HEK293T (cell line): ENCODE data around the gene MINAR1.

Experiments used
- BHLHE40 ChIP-seq: fragments of 450-650 bp; IDR thresholded peaks from 2 replicates; pipeline ENCODE4 v1.6.1; 2016; ENCODE audit warnings: mild to moderate bottlenecking, moderate library complexity, borderline replicate concordance
- FOXA1 ChIP-seq: fragments of 450-650 bp; IDR thresholded peaks from 2 replicates; pipeline ENCODE4 v1.6.1; 2016; ENCODE audit warnings: mild to moderate bottlenecking
- FOXK2 ChIP-seq: fragments of 450-650 bp; IDR thresholded peaks from 2 replicates; pipeline ENCODE4 v1.6.1; 2016; ENCODE audit warnings: mild to moderate bottlenecking
- FOXM1 ChIP-seq: fragments of 450-650 bp; IDR thresholded peaks from 2 replicates; pipeline ENCODE4 v1.6.1; 2017; ENCODE audit warnings: mild to moderate bottlenecking, borderline replicate concordance
- HDGF ChIP-seq: fragments of 450-650 bp; IDR thresholded peaks from 2 replicates; pipeline ENCODE4 v1.6.1; 2017; ENCODE audit warnings: antibody characterized with exemption, borderline replicate concordance
- SP1 ChIP-seq: fragments of 450-650 bp; IDR thresholded peaks from 2 replicates; pipeline ENCODE4 v1.6.1; 2017
- TARDBP ChIP-seq: fragments of 450-650 bp; IDR thresholded peaks from 2 replicates; pipeline ENCODE4 v1.6.1; 2016
- TF ChIP-seq, protein P1 (sequence below): fragments of 450-650 bp; IDR thresholded peaks from 2 replicates; pipeline ENCODE4 v1.6.1; 2016

DNA sequence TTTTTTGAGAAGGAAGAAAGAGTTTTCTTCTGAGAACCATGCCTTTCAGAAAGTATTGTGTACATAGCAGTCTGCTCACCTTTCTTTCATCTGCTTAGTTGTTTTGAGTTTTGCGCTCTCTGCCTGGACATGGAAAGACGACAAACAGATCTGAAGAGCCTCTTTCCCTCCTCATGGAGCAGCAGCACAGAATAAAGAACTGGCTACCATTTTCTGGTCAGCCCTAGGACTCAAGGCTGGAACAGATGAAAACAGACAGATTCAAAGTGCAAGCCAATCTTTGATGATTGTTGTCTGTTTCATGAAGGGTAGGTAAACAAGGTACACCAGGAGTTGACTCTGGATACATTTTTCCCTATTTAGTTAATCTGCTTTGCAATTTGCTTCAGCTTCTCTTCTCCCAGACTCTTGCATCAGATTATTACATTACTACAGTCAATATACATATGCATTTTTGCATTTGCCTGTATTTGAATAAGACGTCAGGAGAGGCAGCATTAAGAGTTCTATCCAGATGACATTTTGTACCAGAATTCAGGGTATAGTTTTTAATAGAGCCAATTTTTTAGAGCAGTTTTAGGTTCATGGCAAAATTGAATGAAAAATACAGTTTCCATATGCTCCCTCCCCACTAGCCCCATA, 34.7 kb upstream of the MINAR1 start:
- no peak for TF ChIP-seq BHLHE40
- TF ChIP-seq SP1 = no peak
- TF ChIP-seq FOXM1 = no peak
- no peak for TF ChIP-seq HDGF
- TF ChIP-seq, protein P1, sequence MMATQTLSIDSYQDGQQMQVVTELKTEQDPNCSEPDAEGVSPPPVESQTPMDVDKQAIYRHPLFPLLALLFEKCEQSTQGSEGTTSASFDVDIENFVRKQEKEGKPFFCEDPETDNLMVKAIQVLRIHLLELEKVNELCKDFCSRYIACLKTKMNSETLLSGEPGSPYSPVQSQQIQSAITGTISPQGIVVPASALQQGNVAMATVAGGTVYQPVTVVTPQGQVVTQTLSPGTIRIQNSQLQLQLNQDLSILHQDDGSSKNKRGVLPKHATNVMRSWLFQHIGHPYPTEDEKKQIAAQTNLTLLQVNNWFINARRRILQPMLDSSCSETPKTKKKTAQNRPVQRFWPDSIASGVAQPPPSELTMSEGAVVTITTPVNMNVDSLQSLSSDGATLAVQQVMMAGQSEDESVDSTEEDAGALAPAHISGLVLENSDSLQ = no peak
- TF ChIP-seq FOXA1 = no peak
- no peak for TF ChIP-seq TARDBP
- no peak for TF ChIP-seq FOXK2
